Smooth muscle cell of the pulmonary artery (primary cell): ENCODE measurements around the gene MIPOL1. TPM values are rescaled to one million over a fixed set of nuclear protein-coding genes. Genes with fewer than 3 reads are reported as not detected.

ENCODE experiments used
- total RNA-seq: library from RNA; depleted of rRNA; stranded (reverse); fragments of >200 nt; gene quantifications from 2 replicates; pipeline ENCODE4 v1.2.3, GENCODE V29; 2014

MIPOL1 gene, protein sequence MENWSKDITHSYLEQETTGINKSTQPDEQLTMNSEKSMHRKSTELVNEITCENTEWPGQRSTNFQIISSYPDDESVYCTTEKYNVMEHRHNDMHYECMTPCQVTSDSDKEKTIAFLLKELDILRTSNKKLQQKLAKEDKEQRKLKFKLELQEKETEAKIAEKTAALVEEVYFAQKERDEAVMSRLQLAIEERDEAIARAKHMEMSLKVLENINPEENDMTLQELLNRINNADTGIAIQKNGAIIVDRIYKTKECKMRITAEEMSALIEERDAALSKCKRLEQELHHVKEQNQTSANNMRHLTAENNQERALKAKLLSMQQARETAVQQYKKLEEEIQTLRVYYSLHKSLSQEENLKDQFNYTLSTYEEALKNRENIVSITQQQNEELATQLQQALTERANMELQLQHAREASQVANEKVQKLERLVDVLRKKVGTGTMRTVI
- total RNA-seq = 10.2 and 16.3 TPM in 2 replicates

GRCh38 chr14:37197421-37198272 lies at the start of gene MIPOL1:
Gene MIPOL1 (plus strand): TSS chr14:37197937. CDS start chr14:37247889, 49,952 bp downstream.

DNA sequence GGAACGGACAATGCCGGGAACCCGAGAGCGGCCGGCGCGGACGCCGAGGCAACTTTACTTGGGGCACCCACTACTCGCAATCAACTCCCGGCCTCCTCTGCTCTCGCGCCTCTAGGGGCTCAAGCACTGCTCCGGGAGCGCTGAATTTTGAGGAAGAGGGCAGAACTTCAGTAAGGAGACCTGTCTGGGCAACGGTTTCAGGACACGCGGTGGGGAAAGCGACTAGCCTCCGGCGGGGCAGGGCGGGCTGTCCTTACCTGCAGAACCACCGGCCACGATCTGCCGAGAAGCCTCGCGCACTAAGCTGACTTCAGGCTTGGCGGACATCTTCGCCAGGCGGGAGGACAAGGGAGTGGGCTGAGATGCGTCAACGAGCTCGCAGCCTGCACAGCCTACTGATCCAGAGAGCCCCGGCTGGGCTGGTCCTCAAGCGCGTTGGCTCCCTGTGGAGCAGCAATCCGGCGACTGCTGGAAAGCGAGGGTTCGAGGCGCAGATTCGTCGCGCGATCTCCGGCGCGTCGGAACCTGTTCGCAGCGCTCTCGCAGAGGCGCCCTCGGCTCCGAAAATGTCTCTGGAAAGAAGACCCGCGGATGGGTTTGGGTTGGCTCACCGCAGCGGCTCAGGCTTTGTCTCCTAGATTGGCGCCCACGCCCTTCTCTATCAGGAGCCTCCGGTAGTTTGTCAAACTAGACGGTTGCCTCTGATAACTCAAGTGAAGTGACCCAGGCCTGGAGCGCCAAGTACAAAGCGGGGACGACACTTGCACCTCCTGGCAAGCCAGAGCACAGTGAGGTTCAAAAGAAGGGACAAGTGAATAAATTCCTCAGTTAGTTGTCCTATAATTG lies 25.5 kb upstream of the MIPOL1 start, which contains the start of gene SLC25A21:
SLC25A21 (minus strand) TSS at position 583 of the 846 bp plus-strand sequence.

GRCh38 chr14:37594971-37595808 lies 397.5 kb downstream of the MIPOL1 start, which contains the start of the genes FOXA1 and TTC6:
Gene FOXA1 (minus strand): TSS chr14:37595249. CDS start chr14:37594972, 277 bp downstream.
Gene TTC6 (plus strand): TSS chr14:37595629. CDS start chr14:37622065, 26,436 bp downstream.

Other genes with a start within 250 kb of the MIPOL1 start
- 0.26 and 0.39 TPM in 2 replicates for gene SLC25A21, start 25.3 kb upstream of the MIPOL1 start, total RNA-seq